NOMO-1 (cell line): ENCODE data around the gene RMI2.

Experiments
- DNase-seq, 2 experiments: peaks; one replicate each; lab custom pipeline; 2025; ENCODE audit not compliant: unreplicated experiment in 2 of 2; lab: John Stamatoyannopoulos, UW

Gene RMI2

GRCh38 chr16:11396241-11397048 is 51.2 kb downstream of the RMI2 start:
- peak; percentile 29 to 42 for DNase-seq

DNA sequence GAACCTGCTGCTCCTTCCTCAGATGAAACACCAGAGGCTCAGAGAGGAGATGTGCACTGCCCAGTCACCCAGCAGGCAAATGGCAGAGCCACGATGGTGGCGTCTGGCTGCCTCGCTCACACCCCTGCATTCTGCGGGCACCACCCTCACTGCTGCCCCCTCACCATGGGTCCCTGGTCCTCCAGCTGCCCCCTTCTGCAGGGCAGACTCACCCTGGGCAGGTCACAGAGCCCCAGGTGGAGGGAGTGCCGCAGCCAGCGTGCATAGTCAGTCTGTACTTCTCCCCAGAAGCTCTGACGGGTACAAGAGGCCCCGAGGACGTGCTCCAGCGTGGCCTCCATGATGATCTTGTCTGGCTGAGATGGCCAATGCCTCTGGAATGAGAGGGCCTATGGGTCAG is 52.9 kb downstream of the RMI2 start:
- DNase-seq: no peak

- DNase-seq: no peak
These were observed 53.6 kb downstream of the RMI2 start for GRCh38 chr16:11398851-11399250.

DNA sequence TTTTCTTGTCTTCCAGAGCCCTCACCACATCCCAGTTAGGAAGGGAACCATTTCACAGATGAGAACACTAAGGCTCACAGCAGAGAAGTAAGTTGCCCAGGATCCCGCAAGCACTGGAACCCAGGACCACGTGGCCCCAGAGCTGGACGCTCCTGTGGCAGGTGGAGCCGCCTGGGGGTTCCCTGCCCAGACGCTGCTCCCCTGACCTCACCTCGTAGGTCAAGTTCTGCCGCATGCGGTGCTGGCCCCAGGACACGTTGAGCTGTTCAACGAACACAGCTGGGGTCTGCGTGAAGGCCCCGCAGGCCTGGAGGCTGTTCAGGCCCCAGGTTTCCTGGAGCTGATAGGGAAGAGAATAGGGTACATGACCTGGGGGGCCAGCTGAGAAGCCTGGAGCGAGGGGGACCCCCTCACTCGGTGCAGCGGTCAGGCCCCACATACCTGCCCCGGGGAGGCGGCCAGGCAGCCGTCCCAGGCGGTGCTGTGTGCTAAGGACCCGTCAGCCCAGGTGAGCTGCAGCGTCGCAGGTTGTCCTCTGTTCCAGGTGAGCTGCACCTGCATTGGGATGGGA is 54.1 kb downstream of the RMI2 start:
- no peak for DNase-seq

GRCh38 chr16:11400076-11400475 is 54.8 kb downstream of the RMI2 start:
- DNase-seq: no peak
